ENCODE results near the gene PRR15.

PRR15 gene

DNA sequence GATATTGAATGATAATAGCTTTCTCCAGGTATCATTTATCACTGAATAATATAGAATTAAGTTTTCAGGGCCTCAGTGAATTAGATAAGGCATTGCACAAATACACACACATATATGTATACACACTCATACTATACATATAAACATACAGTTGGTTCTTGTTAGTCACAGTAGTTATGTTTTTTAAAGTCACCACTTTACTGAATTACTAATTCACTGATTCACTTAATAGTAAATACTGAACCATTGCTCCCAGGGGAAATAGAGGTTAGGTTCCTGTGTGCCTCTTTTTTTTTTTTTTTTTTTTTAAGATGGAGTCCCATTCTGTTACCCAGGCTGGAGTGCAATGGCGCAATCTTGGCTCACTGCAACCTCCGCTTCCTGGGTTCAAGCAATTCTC lies 33.6 kb downstream of the PRR15 start:
- no peak for DNase-seq (ENCODE audit: low spot score)
- in situ Hi-C loops (cut with MboI; ENCODE audit: low pct_unique_long_range_greater_than_20kb, low sequenced_read_pairs, unreplicated experiment): no loop called here
- TF ChIP-seq, protein P1, sequence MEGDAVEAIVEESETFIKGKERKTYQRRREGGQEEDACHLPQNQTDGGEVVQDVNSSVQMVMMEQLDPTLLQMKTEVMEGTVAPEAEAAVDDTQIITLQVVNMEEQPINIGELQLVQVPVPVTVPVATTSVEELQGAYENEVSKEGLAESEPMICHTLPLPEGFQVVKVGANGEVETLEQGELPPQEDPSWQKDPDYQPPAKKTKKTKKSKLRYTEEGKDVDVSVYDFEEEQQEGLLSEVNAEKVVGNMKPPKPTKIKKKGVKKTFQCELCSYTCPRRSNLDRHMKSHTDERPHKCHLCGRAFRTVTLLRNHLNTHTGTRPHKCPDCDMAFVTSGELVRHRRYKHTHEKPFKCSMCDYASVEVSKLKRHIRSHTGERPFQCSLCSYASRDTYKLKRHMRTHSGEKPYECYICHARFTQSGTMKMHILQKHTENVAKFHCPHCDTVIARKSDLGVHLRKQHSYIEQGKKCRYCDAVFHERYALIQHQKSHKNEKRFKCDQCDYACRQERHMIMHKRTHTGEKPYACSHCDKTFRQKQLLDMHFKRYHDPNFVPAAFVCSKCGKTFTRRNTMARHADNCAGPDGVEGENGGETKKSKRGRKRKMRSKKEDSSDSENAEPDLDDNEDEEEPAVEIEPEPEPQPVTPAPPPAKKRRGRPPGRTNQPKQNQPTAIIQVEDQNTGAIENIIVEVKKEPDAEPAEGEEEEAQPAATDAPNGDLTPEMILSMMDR (IDR thresholded peaks at IDR 0.05; ENCODE audit: extremely low read depth, insufficient read depth, missing control alignments): no peak

DNA sequence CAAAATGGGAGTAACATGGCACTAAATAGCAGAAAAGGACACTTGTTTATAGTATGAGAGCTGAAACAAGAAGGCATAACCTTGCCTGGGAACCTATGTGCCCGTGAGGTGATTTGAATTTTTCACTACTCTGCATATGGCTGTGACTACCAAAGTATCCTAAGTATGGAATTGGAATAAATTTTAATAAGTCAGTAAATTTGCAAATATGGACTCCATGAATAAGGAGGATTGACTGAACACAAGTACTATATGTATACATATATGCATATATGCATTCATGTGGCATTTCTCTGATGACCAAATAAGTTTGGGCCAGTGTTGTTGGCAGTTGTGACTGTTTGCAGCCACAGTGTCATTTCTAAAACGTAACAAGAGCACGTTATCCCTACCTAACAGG lies 34.5 kb downstream of the PRR15 start:
- DNase-seq (ENCODE audit: low spot score): no peak
- TF ChIP-seq, protein P1 (IDR thresholded peaks at IDR 0.05; ENCODE audit: extremely low read depth, insufficient read depth, missing control alignments): no peak
- in situ Hi-C loops (cut with MboI; ENCODE audit: low pct_unique_long_range_greater_than_20kb, low sequenced_read_pairs, unreplicated experiment): no loop called here

DNA sequence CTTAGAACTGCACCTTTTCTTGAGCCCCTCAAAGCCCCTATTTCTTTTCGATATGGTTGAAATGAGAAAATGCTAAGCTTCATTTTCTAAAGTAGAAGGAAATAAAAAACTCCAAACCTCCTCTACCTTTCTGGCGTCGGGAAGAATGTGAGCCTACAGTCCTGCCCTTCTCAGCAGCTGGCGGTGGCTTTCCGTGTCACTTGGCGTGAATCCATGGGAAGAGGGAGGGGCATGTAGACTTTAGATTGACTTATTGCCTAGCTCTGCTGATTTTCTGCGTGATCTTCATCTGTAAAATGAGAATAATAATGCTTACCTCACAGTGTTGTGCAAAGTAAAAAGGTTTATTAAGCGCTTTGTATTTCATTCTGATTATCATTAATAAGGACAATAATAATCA lies 35.0 kb downstream of the PRR15 start:
- TF ChIP-seq, protein P1 (IDR thresholded peaks at IDR 0.05; ENCODE audit: extremely low read depth, insufficient read depth, missing control alignments): no peak
- in situ Hi-C loops (cut with MboI; ENCODE audit: low pct_unique_long_range_greater_than_20kb, low sequenced_read_pairs, unreplicated experiment): no loop called here
- no peak for DNase-seq (ENCODE audit: low spot score)

DNA sequence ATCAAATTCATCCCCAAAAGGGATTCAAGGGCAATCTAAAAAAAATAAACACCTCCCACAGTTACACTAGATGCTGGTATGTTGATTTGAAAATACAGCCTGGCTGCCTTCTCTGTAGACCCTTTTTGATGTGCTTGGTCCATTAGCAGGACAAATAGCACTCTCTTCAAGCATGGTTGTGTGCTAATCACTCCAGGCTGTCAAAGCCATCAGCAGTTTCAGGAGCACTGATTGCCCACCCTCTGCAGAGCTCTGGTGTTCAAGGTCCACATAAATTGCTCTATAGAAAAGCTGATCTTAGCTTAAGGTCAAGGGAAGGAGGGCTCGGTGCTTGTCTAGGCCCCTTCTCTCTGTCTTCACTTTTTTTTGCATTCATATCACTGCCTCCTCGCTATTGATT lies 35.4 kb downstream of the PRR15 start:
- in situ Hi-C loops (cut with MboI; ENCODE audit: low pct_unique_long_range_greater_than_20kb, low sequenced_read_pairs, unreplicated experiment): no loop called here
- no peak for DNase-seq (ENCODE audit: low spot score)
- TF ChIP-seq, protein P1 (IDR thresholded peaks at IDR 0.05; ENCODE audit: extremely low read depth, insufficient read depth, missing control alignments): no peak

- no peak for DNase-seq (ENCODE audit: low spot score)
- in situ Hi-C loops (cut with MboI; ENCODE audit: low pct_unique_long_range_greater_than_20kb, low sequenced_read_pairs, unreplicated experiment): no loop called here
- TF ChIP-seq, protein P1 (IDR thresholded peaks at IDR 0.05; ENCODE audit: extremely low read depth, insufficient read depth, missing control alignments): no peak
These were observed 37.0 kb downstream of the PRR15 start for GRCh38 chr7:29600661-29601060.

GRCh38 chr7:29604052-29604451 lies 40.4 kb downstream of the PRR15 start:
- TF ChIP-seq, protein P1 (IDR thresholded peaks at IDR 0.05; ENCODE audit: extremely low read depth, insufficient read depth, missing control alignments): no peak
- DNase-seq (ENCODE audit: low spot score): no peak
- in situ Hi-C loops (cut with MboI; ENCODE audit: low pct_unique_long_range_greater_than_20kb, low sequenced_read_pairs, unreplicated experiment): no loop called here

- TF ChIP-seq, protein P1 (IDR thresholded peaks at IDR 0.05; ENCODE audit: extremely low read depth, insufficient read depth, missing control alignments): no peak
- in situ Hi-C loops (cut with MboI; ENCODE audit: low pct_unique_long_range_greater_than_20kb, low sequenced_read_pairs, unreplicated experiment): no loop called here
- no peak for DNase-seq (ENCODE audit: low spot score)
These were observed 41.1 kb downstream of the PRR15 start for GRCh38 chr7:29604702-29605101.

All from GM13977 (cell line).